ENCODE results near the gene C1QB.
A peak's percentile ranks its signal among the peaks of the same experiment; 100 is the strongest.

The C1QB gene

GRCh38 chr1:22646384-22646783, 6.7 kb upstream of the C1QB start:
- Histone ChIP-seq H3K36me3 (ENCODE audit: control insufficient read depth, insufficient read depth, low read length, severe bottlenecking) (no peaks in the 10 kb centered on the region), H3K9me3 (ENCODE audit: control insufficient read depth, low read length) (no peaks in the 10 kb centered on the region), H3K4me3 (ENCODE audit: low read length) (peak overlapping the region; percentile 36), H3K9ac (ENCODE audit: low read length) (peak overlapping the region; percentile 73), H3K4me1 (ENCODE audit: control insufficient read depth, insufficient read depth, low read length) (peaks cover 37% of the 10 kb centered on the region), H3K27me3 (replicated peaks; ENCODE audit: control insufficient read depth, insufficient read depth, low read length) (peaks cover 27% of the 10 kb centered on the region)
- DNase-seq (ENCODE audit: low read depth): peak; percentile 44

- H3K27me3 ChIP-seq (replicated peaks; ENCODE audit: control insufficient read depth, insufficient read depth, low read length): peaks cover 24% of the 10 kb centered on the region
Observed at GRCh38 chr1:22650089-22650693, 2.8 kb upstream of the C1QB start.

GRCh38 chr1:22651941-22652856, 837 bp upstream of the C1QB start:
- Histone ChIP-seq H3K9ac (ENCODE audit: low read length) (no peak overlapping the region), H3K4me1 (ENCODE audit: control insufficient read depth, insufficient read depth, low read length) (peaks cover 8% of the 10 kb centered on the region), H3K36me3 (ENCODE audit: control insufficient read depth, insufficient read depth, low read length, severe bottlenecking) (no peaks in the 10 kb centered on the region), H3K27me3 (replicated peaks; ENCODE audit: control insufficient read depth, insufficient read depth, low read length) (peaks cover 42% of the 10 kb centered on the region), H3K9me3 (ENCODE audit: control insufficient read depth, low read length) (no peaks in the 10 kb centered on the region), H3K4me3 (ENCODE audit: low read length) (no peak overlapping the region)
- no peak for DNase-seq (ENCODE audit: low read depth)

More at GRCh38 chr1:22650089-22650693, 2.8 kb upstream of the C1QB start:
- Histone ChIP-seq H3K4me1 (ENCODE audit: control insufficient read depth, insufficient read depth, low read length) (peaks cover 29% of the 10 kb centered on the region), H3K9me3 (ENCODE audit: control insufficient read depth, low read length) (no peaks in the 10 kb centered on the region), H3K4me3 (ENCODE audit: low read length) (no peak overlapping the region), H3K9ac (ENCODE audit: low read length) (no peak overlapping the region), H3K36me3 (ENCODE audit: control insufficient read depth, insufficient read depth, low read length, severe bottlenecking) (no peaks in the 10 kb centered on the region)
- DNase-seq (ENCODE audit: low read depth): no peak

GRCh38 chr1:22654692-22655091, 1.7 kb downstream of the C1QB start:
- Histone ChIP-seq H3K9me3 (ENCODE audit: control insufficient read depth, low read length) (no peaks in the 10 kb centered on the region), H3K4me3 (ENCODE audit: low read length) (no peak overlapping the region), H3K9ac (ENCODE audit: low read length) (no peak overlapping the region), H3K27me3 (replicated peaks; ENCODE audit: control insufficient read depth, insufficient read depth, low read length) (peaks cover 50% of the 10 kb centered on the region), H3K36me3 (ENCODE audit: control insufficient read depth, insufficient read depth, low read length, severe bottlenecking) (no peaks in the 10 kb centered on the region), H3K4me1 (ENCODE audit: control insufficient read depth, insufficient read depth, low read length) (no peaks in the 10 kb centered on the region)
- DNase-seq (ENCODE audit: low read depth): no peak

- Histone ChIP-seq H3K27me3 (replicated peaks; ENCODE audit: control insufficient read depth, insufficient read depth, low read length) (peaks cover 80% of the 10 kb centered on the region), H3K4me3 (ENCODE audit: low read length) (no peak overlapping the region), H3K9ac (ENCODE audit: low read length) (no peak overlapping the region), H3K9me3 (ENCODE audit: control insufficient read depth, low read length) (no peaks in the 10 kb centered on the region), H3K36me3 (ENCODE audit: control insufficient read depth, insufficient read depth, low read length, severe bottlenecking) (no peaks in the 10 kb centered on the region), H3K4me1 (ENCODE audit: control insufficient read depth, insufficient read depth, low read length) (no peaks in the 10 kb centered on the region)
- DNase-seq (ENCODE audit: low read depth): no peak
Observed at GRCh38 chr1:22658385-22659163, 5.5 kb downstream of the C1QB start.

GRCh38 chr1:22660716-22661241, 7.7 kb downstream of the C1QB start:
- Histone ChIP-seq H3K4me1 (ENCODE audit: control insufficient read depth, insufficient read depth, low read length) (no peaks in the 10 kb centered on the region), H3K27me3 (replicated peaks; ENCODE audit: control insufficient read depth, insufficient read depth, low read length) (peaks cover 83% of the 10 kb centered on the region), H3K9me3 (ENCODE audit: control insufficient read depth, low read length) (no peaks in the 10 kb centered on the region), H3K9ac (ENCODE audit: low read length) (no peak overlapping the region), H3K4me3 (ENCODE audit: low read length) (no peak overlapping the region), H3K36me3 (ENCODE audit: control insufficient read depth, insufficient read depth, low read length, severe bottlenecking) (no peaks in the 10 kb centered on the region)
- DNase-seq (ENCODE audit: low read depth): no peak

GRCh38 chr1:22661880-22662279, 8.8 kb downstream of the C1QB start:
- H3K9ac ChIP-seq (ENCODE audit: low read length): no peak overlapping the region

GRCh38 chr1:22662318-22662717, 9.3 kb downstream of the C1QB start:
- DNase-seq (ENCODE audit: low read depth): no peak
- Histone ChIP-seq H3K9me3 (ENCODE audit: control insufficient read depth, low read length) (no peaks in the 10 kb centered on the region), H3K36me3 (ENCODE audit: control insufficient read depth, insufficient read depth, low read length, severe bottlenecking) (no peaks in the 10 kb centered on the region), H3K4me3 (ENCODE audit: low read length) (no peak overlapping the region), H3K4me1 (ENCODE audit: control insufficient read depth, insufficient read depth, low read length) (no peaks in the 10 kb centered on the region), H3K27me3 (replicated peaks; ENCODE audit: control insufficient read depth, insufficient read depth, low read length) (peaks cover 85% of the 10 kb centered on the region), H3K9ac (ENCODE audit: low read length) (no peak overlapping the region)

More at GRCh38 chr1:22661880-22662279, 8.8 kb downstream of the C1QB start:
- Histone ChIP-seq H3K4me1 (ENCODE audit: control insufficient read depth, insufficient read depth, low read length) (no peaks in the 10 kb centered on the region), H3K27me3 (replicated peaks; ENCODE audit: control insufficient read depth, insufficient read depth, low read length) (peaks cover 82% of the 10 kb centered on the region), H3K4me3 (ENCODE audit: low read length) (no peak overlapping the region), H3K9me3 (ENCODE audit: control insufficient read depth, low read length) (no peaks in the 10 kb centered on the region), H3K36me3 (ENCODE audit: control insufficient read depth, insufficient read depth, low read length, severe bottlenecking) (no peaks in the 10 kb centered on the region)
- DNase-seq (ENCODE audit: low read depth): no peak

GRCh38 chr1:22662986-22663408, 10.0 kb downstream of the C1QB start:
- Histone ChIP-seq H3K9ac (ENCODE audit: low read length) (no peak overlapping the region), H3K9me3 (ENCODE audit: control insufficient read depth, low read length) (no peaks in the 10 kb centered on the region), H3K27me3 (replicated peaks; ENCODE audit: control insufficient read depth, insufficient read depth, low read length) (peaks cover 90% of the 10 kb centered on the region), H3K4me3 (ENCODE audit: low read length) (no peak overlapping the region), H3K4me1 (ENCODE audit: control insufficient read depth, insufficient read depth, low read length) (no peaks in the 10 kb centered on the region), H3K36me3 (ENCODE audit: control insufficient read depth, insufficient read depth, low read length, severe bottlenecking) (no peaks in the 10 kb centered on the region)
- DNase-seq (ENCODE audit: low read depth): no peak

GRCh38 chr1:22665752-22666151, 12.7 kb downstream of the C1QB start:
- no peaks in the 10 kb centered on the region for H3K4me1 ChIP-seq (ENCODE audit: control insufficient read depth, insufficient read depth, low read length)
- no peak overlapping the region for H3K4me3 ChIP-seq (ENCODE audit: low read length)
- H3K9me3 ChIP-seq (ENCODE audit: control insufficient read depth, low read length): no peaks in the 10 kb centered on the region
- DNase-seq (ENCODE audit: low read depth): peak; percentile 43
- H3K9ac ChIP-seq (ENCODE audit: low read length): no peak overlapping the region
- H3K27me3 ChIP-seq (replicated peaks; ENCODE audit: control insufficient read depth, insufficient read depth, low read length): peaks cover 91% of the 10 kb centered on the region
- H3K36me3 ChIP-seq (ENCODE audit: control insufficient read depth, insufficient read depth, low read length, severe bottlenecking): no peaks in the 10 kb centered on the region

GRCh38 chr1:22666412-22666811, 13.4 kb downstream of the C1QB start:
- Histone ChIP-seq H3K9ac (ENCODE audit: low read length) (no peak overlapping the region), H3K27me3 (replicated peaks; ENCODE audit: control insufficient read depth, insufficient read depth, low read length) (peaks cover 91% of the 10 kb centered on the region), H3K4me1 (ENCODE audit: control insufficient read depth, insufficient read depth, low read length) (no peaks in the 10 kb centered on the region), H3K9me3 (ENCODE audit: control insufficient read depth, low read length) (no peaks in the 10 kb centered on the region), H3K4me3 (ENCODE audit: low read length) (no peak overlapping the region), H3K36me3 (ENCODE audit: control insufficient read depth, insufficient read depth, low read length, severe bottlenecking) (no peaks in the 10 kb centered on the region)
- DNase-seq (ENCODE audit: low read depth): no peak

All from adipocyte (in vitro differentiated cells).